Osteocyte (in vitro differentiated cells): ENCODE results near the gene NLRP1. TPM values are rescaled to one million over a fixed set of nuclear protein-coding genes. Genes with fewer than 3 reads are reported as not detected.

Experiments
- DNase-seq: peaks from one replicate; pipeline ENCODE4 v3.0.0; 2021; ENCODE audit warnings: mixed read lengths; ENCODE audit not compliant: unreplicated experiment; ENCODE audit errors: extremely low spot score
- H3K27ac Mint-ChIP-seq: one replicate; pipeline ENCODE4 v1.8.0; 2021; ENCODE audit warnings: mild to moderate bottlenecking, mixed read lengths; ENCODE audit not compliant: unreplicated experiment
- H3K27me3 Mint-ChIP-seq: one replicate; pipeline ENCODE4 v1.8.0; 2021; ENCODE audit warnings: mixed read lengths; ENCODE audit not compliant: unreplicated experiment
- H3K36me3 Mint-ChIP-seq: one replicate; pipeline ENCODE4 v1.8.0; 2021; ENCODE audit warnings: mixed read lengths; ENCODE audit not compliant: unreplicated experiment
- H3K4me1 Mint-ChIP-seq: one replicate; pipeline ENCODE4 v1.8.0; 2021; ENCODE audit warnings: mixed read lengths; ENCODE audit not compliant: unreplicated experiment
- H3K4me3 Mint-ChIP-seq: one replicate; pipeline ENCODE4 v1.8.0; 2021; ENCODE audit warnings: mild to moderate bottlenecking, moderate library complexity, mixed read lengths; ENCODE audit not compliant: unreplicated experiment
- H3K9me3 Mint-ChIP-seq: one replicate; pipeline ENCODE4 v1.8.0; 2021; ENCODE audit warnings: mixed read lengths; ENCODE audit not compliant: unreplicated experiment
- CTCF ChIP-seq: fragments of 200-600 bp; sonication (generic); IDR thresholded peaks from 2 replicates; pipeline ENCODE4 v1.5.0; 2021; ENCODE audit warnings: antibody characterized with exemption, mild to moderate bottlenecking, moderate library complexity
- total RNA-seq: library from RNA; stranded (reverse); gene quantifications from 2 replicates; pipeline ENCODE4 v1.2.1, GENCODE V29; 2021

NLRP1 gene
- total RNA-seq, 1 donor from 2014 or later: 27.1 TPM

- Mint-ChIP-seq H3K27me3 (no peaks in the 10 kb centered on the region), H3K9me3 (peaks cover 2% of the 10 kb centered on the region), H3K27ac (no peak overlapping the region), H3K4me3 (no peak overlapping the region), H3K4me1 (peaks cover 6% of the 10 kb centered on the region), H3K36me3 (no peaks in the 10 kb centered on the region)
- TF ChIP-seq CTCF: no peak
- peak; percentile 74 for DNase-seq
These were observed 26.3 kb downstream of the NLRP1 start for GRCh38 chr17:5557990-5558389.

DNA sequence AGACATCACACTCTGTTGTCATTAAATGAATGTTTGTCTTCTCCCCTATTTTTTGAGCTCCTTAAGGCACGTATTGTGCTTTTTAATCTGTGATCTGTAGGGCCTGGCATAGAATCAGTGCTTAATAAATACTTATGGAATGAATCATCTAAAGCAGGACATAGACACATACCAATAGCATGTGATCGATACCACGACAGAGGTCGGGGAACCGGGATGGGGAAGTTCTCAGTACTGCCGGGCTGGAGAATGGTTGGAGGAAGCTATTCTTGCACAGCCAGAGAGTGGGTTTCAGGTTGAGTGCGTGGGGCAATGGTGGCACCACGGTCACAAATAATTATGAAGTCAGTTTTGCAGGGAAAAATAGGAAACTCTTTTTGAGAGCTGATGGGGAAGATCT, 26.8 kb downstream of the NLRP1 start:
- Mint-ChIP-seq H3K27me3 (no peaks in the 10 kb centered on the region), H3K27ac (no peak overlapping the region), H3K4me1 (peaks cover 6% of the 10 kb centered on the region), H3K36me3 (no peaks in the 10 kb centered on the region), H3K9me3 (no peaks in the 10 kb centered on the region), H3K4me3 (no peak overlapping the region)
- DNase-seq: peak; percentile 64
- no peak for TF ChIP-seq CTCF

- DNase-seq: peak; percentile 77
- H3K9me3 Mint-ChIP-seq: no peaks in the 10 kb centered on the region
- TF ChIP-seq CTCF: no peak
- no peak overlapping the region for H3K27ac Mint-ChIP-seq
- no peak overlapping the region for H3K4me3 Mint-ChIP-seq
- no peaks in the 10 kb centered on the region for H3K36me3 Mint-ChIP-seq
- peaks cover 6% of the 10 kb centered on the region for H3K4me1 Mint-ChIP-seq
- H3K27me3 Mint-ChIP-seq: no peaks in the 10 kb centered on the region
These were observed 29.1 kb downstream of the NLRP1 start for GRCh38 chr17:5555254-5555653.

DNA sequence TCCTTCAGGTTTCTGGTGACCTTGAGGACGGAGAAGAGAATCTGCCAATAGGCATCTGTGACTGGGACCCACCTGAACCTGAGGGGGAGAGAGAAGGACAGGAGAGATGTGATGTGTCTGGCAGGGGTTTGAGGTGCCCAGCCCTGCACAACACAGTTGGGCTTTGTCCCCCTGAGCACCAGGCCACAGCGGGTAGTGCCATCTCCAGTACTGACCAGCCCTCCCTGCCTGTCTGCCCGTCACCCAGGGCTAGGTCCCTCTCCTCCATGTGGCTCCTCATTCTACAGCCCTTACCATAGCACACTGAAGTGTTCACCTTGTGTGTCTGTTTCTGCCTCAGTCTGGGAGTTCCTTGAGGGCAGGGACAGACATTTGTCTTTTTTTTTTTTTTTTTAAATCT, 30.8 kb downstream of the NLRP1 start:
- peaks cover 6% of the 10 kb centered on the region for H3K4me1 Mint-ChIP-seq
- H3K4me3 Mint-ChIP-seq: no peak overlapping the region
- H3K27ac Mint-ChIP-seq: no peak overlapping the region
- peak; percentile 75 for DNase-seq
- H3K9me3 Mint-ChIP-seq: no peaks in the 10 kb centered on the region
- no peak for TF ChIP-seq CTCF
- H3K27me3 Mint-ChIP-seq: no peaks in the 10 kb centered on the region
- no peaks in the 10 kb centered on the region for H3K36me3 Mint-ChIP-seq

GRCh38 chr17:5552841-5553240, 31.5 kb downstream of the NLRP1 start:
- no peak overlapping the region for H3K4me3 Mint-ChIP-seq
- H3K27ac Mint-ChIP-seq: no peak overlapping the region
- peaks cover 6% of the 10 kb centered on the region for H3K4me1 Mint-ChIP-seq
- H3K27me3 Mint-ChIP-seq: no peaks in the 10 kb centered on the region
- TF ChIP-seq CTCF: no peak
- H3K9me3 Mint-ChIP-seq: no peaks in the 10 kb centered on the region
- DNase-seq: no peak
- H3K36me3 Mint-ChIP-seq: no peaks in the 10 kb centered on the region
